HepG2 (cell line): ENCODE data around the gene BTBD19. TPM values are rescaled to one million over a fixed set of nuclear protein-coding genes. Genes with fewer than 3 reads are reported as not detected.

Source experiments
- ATF5 ChIP-seq: sonication (generic); formaldehyde crosslinking; IDR thresholded peaks from 2 replicates; pipeline ENCODE4 v1.4.0; 2020; ENCODE audit warnings: mild to moderate bottlenecking, low read depth, missing genetic modification reagents
- FOSL2 ChIP-seq: sonication (generic); formaldehyde crosslinking; IDR thresholded peaks from 2 replicates; pipeline ENCODE4 v1.4.0; 2020; ENCODE audit warnings: missing genetic modification reagents
- GABPA ChIP-seq, 2 experiments: IDR thresholded peaks; 2 replicates each; pipeline ENCODE4 v1.6.1; 2011 to 2016; ENCODE audit warnings: low read depth in 2 of 2, low read length in 1 of 2, missing biosample characterization in 1 of 2, missing genetic modification characterization in 1 of 2
- GABPB1 ChIP-seq: IDR thresholded peaks from 2 replicates; pipeline ENCODE4 v1.6.1; 2016; ENCODE audit warnings: mild to moderate bottlenecking, missing genetic modification reagents, moderate library complexity, missing compliant biosample characterization
- JUN ChIP-seq: sonication (generic); formaldehyde crosslinking; IDR thresholded peaks from 2 replicates; pipeline ENCODE4 v1.4.0; 2020; ENCODE audit warnings: mild to moderate bottlenecking, missing genetic modification reagents
- MXD3 ChIP-seq: IDR thresholded peaks from 2 replicates; pipeline ENCODE4 v1.6.1; 2016; ENCODE audit warnings: mild to moderate bottlenecking, missing biosample characterization, missing genetic modification reagents
- NCOR1 ChIP-seq: fragments of 200-600 bp; sonication (generic); IDR thresholded peaks from 2 replicates; pipeline ENCODE4 v1.7.0; 2017; ENCODE audit warnings: antibody characterized with exemption, low read length, borderline replicate concordance
- PBX3 ChIP-seq: sonication (generic); formaldehyde crosslinking; IDR thresholded peaks from 2 replicates; pipeline ENCODE4 v1.8.1; 2023; ENCODE audit warnings: missing genetic modification reagents, inconsistent platforms, borderline replicate concordance
- PHB2 ChIP-seq: fragments of 450-650 bp; IDR thresholded peaks from 2 replicates; pipeline ENCODE4 v1.6.1; 2018; ENCODE audit not compliant: partially characterized antibody
- POLR2AphosphoS5 ChIP-seq: IDR thresholded peaks from 2 replicates; pipeline ENCODE4 v1.6.1; 2012; ENCODE audit warnings: low read depth, low read length
- SALL1 ChIP-seq: sonication (generic); formaldehyde crosslinking; IDR thresholded peaks from 2 replicates; pipeline ENCODE4 v1.8.0; 2022; ENCODE audit warnings: mild to moderate bottlenecking, missing genetic modification reagents
- SMAD1 ChIP-seq: sonication (generic); formaldehyde crosslinking; IDR thresholded peaks from 2 replicates; pipeline ENCODE4 v1.4.0; 2020; ENCODE audit warnings: missing genetic modification reagents, low read depth, mild to moderate bottlenecking, borderline replicate concordance
- SMARCE1 ChIP-seq: fragments of 450-650 bp; IDR thresholded peaks from 2 replicates; pipeline ENCODE4 v1.6.1; 2017; ENCODE audit warnings: borderline replicate concordance
- TFAP4 ChIP-seq: sonication (generic); IDR thresholded peaks from 2 replicates; pipeline ENCODE4 v1.6.1; 2016; ENCODE audit warnings: low read depth, borderline replicate concordance
- TIGD3 ChIP-seq: sonication (generic); formaldehyde crosslinking; IDR thresholded peaks from 2 replicates; pipeline ENCODE4 v1.5.1; 2020; ENCODE audit warnings: mild to moderate bottlenecking, missing genetic modification reagents, borderline replicate concordance
- TP53 ChIP-seq: sonication (generic); formaldehyde crosslinking; conservative IDR thresholded peaks from 2 replicates; pipeline ENCODE4 v1.4.0; 2020; ENCODE audit warnings: missing genetic modification reagents
- ZBTB42 ChIP-seq: sonication (generic); formaldehyde crosslinking; IDR thresholded peaks from 2 replicates; pipeline ENCODE4 v1.5.0; 2020; ENCODE audit warnings: mild to moderate bottlenecking, missing genetic modification reagents
- ZFP36L2 ChIP-seq: sonication (generic); formaldehyde crosslinking; IDR thresholded peaks from 2 replicates; pipeline ENCODE4 v1.4.0; 2020; ENCODE audit warnings: missing genetic modification reagents
- ZNF432 ChIP-seq: sonication (generic); formaldehyde crosslinking; IDR thresholded peaks from 2 replicates; pipeline ENCODE4 v1.5.0; 2020; ENCODE audit warnings: missing genetic modification reagents, mild to moderate bottlenecking, borderline replicate concordance
- ZNF460 ChIP-seq: sonication (generic); formaldehyde crosslinking; IDR thresholded peaks from 2 replicates; pipeline ENCODE4 v1.5.1; 2020; ENCODE audit warnings: missing genetic modification reagents, mild to moderate bottlenecking, borderline replicate concordance
- ZNF549 ChIP-seq: sonication (generic); formaldehyde crosslinking; IDR thresholded peaks from 2 replicates; pipeline ENCODE4 v1.5.0; 2020; ENCODE audit warnings: missing genetic modification reagents
- ZNF572 ChIP-seq: sonication (generic); formaldehyde crosslinking; IDR thresholded peaks from 2 replicates; pipeline ENCODE4 v1.5.1; 2020; ENCODE audit warnings: mild to moderate bottlenecking, missing genetic modification reagents
- ZNF598 ChIP-seq: sonication (generic); formaldehyde crosslinking; IDR thresholded peaks from 2 replicates; pipeline ENCODE4 v1.5.1; 2020; ENCODE audit warnings: mild to moderate bottlenecking, missing genetic modification reagents, borderline replicate concordance
- ZNF607 ChIP-seq: sonication (generic); formaldehyde crosslinking; IDR thresholded peaks from 2 replicates; pipeline ENCODE4 v1.5.1; 2020; ENCODE audit warnings: missing genetic modification reagents, mild to moderate bottlenecking, borderline replicate concordance
- ZNF788 ChIP-seq: sonication (generic); formaldehyde crosslinking; IDR thresholded peaks from 2 replicates; pipeline ENCODE4 v1.5.0; 2020; ENCODE audit warnings: mild to moderate bottlenecking, missing genetic modification reagents, borderline replicate concordance
- polyA plus RNA-seq, 8 experiments: library from polyadenylated mRNA; depleted of rRNA in 3 of 8; stranded (reverse) in 7 of 8; unstranded in 1 of 8; fragments of >200 nt; fragmentation: Illumina TruSeq in 4 of 8; extraction: Trizol in 4 of 8; gene quantifications; 2 replicates each; pipeline versions ENCODE4 v1.2.1 to v1.2.3, GENCODE V29; 2011 to 2016; ENCODE audit warnings: low read depth in 4 of 8, missing spikeins in 1 of 8, mixed read lengths in 1 of 8; ENCODE audit not compliant: insufficient read depth in 1 of 8
- total RNA-seq, 5 experiments: library from RNA; depleted of rRNA; stranded (reverse); fragments of >200 nt; fragmentation: Illumina TruSeq; extraction: Trizol; gene quantifications; 2 replicates each; pipeline ENCODE4 v1.2.3, GENCODE V29; 2016; ENCODE audit warnings: low read depth in 1 of 5

BTBD19 gene
- total and polyA plus RNA-seq, 2 of the 13 experiments (the other 11 are each of a cell fraction or from before 2014, with no cell fraction given) = 2.7 to 6.7 TPM

- TF ChIP-seq ZNF460 (no peak), POLR2AphosphoS5 (peak; percentile 55), JUN (no peak), TIGD3 (CRISPR knock-in tag) (no peak), ZNF607 (CRISPR knock-in tag) (no peak), ZNF598 (CRISPR knock-in tag) (peak; percentile 6; the same call in 1 of the 2 replicates), TP53 (CRISPR knock-in tag) (no peak), ZNF572 (CRISPR knock-in tag) (no peak), SMARCE1 (no peak), SMAD1 (CRISPR knock-in tag) (no peak), ATF5 (no peak), NCOR1 (no peak; the same call in 1 of the 2 replicates), SALL1 (CRISPR knock-in tag) (0 out of 2 replicates have a peak, but pooled peaks have one; percentile 9), TFAP4 (0 out of 2 replicates have a peak, but pooled peaks have one; percentile 42), MXD3 (CRISPR knock-in tag) (no peak), ZNF432 (CRISPR knock-in tag) (no peak), ZNF788 (no peak), PHB2 (no peak), GABPA (IDR thresholded peaks at IDR 0.05; ENCODE audit: low read depth, low read length) (no peak), GABPA (CRISPR knock-in tag; IDR thresholded peaks at IDR 0.05; ENCODE audit: low read depth) (peak; percentile 69), ZNF549 (no peak), ZBTB42 (CRISPR knock-in tag) (no peak), FOSL2 (no peak; the same call in 1 of the 2 replicates), ZFP36L2 (CRISPR knock-in tag) (no peak), PBX3 (no peak), GABPB1 (CRISPR knock-in tag) (peak; percentile 62)
Measured at GRCh38 chr1:44808938-44809917, 905 bp downstream of the BTBD19 start (continued).
